Parathyroid adenoma (tissue), 2 donors: Measurements from ENCODE around the gene RAC3.

Source experiments
- H2AFZ ChIP-seq: fragments of 300-600 bp; sonication (generic); one replicate; pipeline ENCODE4 v1.7.0; 2017; ENCODE audit warnings: antibody characterized with exemption, mild to moderate bottlenecking
- H3K27ac ChIP-seq: fragments of 300-600 bp; sonication (generic); one replicate; pipeline ENCODE4 v1.7.0; 2017
- H3K27me3 ChIP-seq: fragments of 300-600 bp; sonication (generic); one replicate; pipeline ENCODE4 v1.7.0; 2017; ENCODE audit warnings: low read length; ENCODE audit not compliant: control insufficient read depth, insufficient read depth
- H3K36me3 ChIP-seq: fragments of 300-600 bp; sonication (generic); one replicate; pipeline ENCODE4 v1.7.0; 2017; ENCODE audit warnings: low read length; ENCODE audit not compliant: control insufficient read depth, insufficient read depth
- H3K4me1 ChIP-seq: fragments of 300-600 bp; sonication (generic); one replicate; pipeline ENCODE4 v1.7.0; 2017; ENCODE audit warnings: control low read depth
- H3K4me2 ChIP-seq: fragments of 300-600 bp; sonication (generic); one replicate; pipeline ENCODE4 v1.7.0; 2017; ENCODE audit warnings: low read length
- H3K4me3 ChIP-seq: fragments of 300-600 bp; sonication (generic); one replicate; pipeline ENCODE4 v1.7.0; 2017; ENCODE audit warnings: low read depth, low read length
- H3K79me2 ChIP-seq: fragments of 300-600 bp; sonication (generic); one replicate; pipeline ENCODE4 v1.7.0; 2017; ENCODE audit warnings: control low read depth
- H3K9ac ChIP-seq: fragments of 300-600 bp; sonication (generic); one replicate; pipeline ENCODE4 v1.7.0; 2017; ENCODE audit warnings: mild to moderate bottlenecking
- H3K9me3 ChIP-seq: fragments of 300-600 bp; sonication (generic); one replicate; pipeline ENCODE4 v1.7.0; 2017; ENCODE audit warnings: low read length; ENCODE audit not compliant: control insufficient read depth
- CTCF ChIP-seq: fragments of 300-600 bp; sonication (generic); IDR thresholded peaks from one replicate; pipeline ENCODE4 v1.7.0; 2017; ENCODE audit warnings: antibody characterized with exemption, mild to moderate bottlenecking
- donor health status: primary hyperparathyroidism.

Gene RAC3

DNA sequence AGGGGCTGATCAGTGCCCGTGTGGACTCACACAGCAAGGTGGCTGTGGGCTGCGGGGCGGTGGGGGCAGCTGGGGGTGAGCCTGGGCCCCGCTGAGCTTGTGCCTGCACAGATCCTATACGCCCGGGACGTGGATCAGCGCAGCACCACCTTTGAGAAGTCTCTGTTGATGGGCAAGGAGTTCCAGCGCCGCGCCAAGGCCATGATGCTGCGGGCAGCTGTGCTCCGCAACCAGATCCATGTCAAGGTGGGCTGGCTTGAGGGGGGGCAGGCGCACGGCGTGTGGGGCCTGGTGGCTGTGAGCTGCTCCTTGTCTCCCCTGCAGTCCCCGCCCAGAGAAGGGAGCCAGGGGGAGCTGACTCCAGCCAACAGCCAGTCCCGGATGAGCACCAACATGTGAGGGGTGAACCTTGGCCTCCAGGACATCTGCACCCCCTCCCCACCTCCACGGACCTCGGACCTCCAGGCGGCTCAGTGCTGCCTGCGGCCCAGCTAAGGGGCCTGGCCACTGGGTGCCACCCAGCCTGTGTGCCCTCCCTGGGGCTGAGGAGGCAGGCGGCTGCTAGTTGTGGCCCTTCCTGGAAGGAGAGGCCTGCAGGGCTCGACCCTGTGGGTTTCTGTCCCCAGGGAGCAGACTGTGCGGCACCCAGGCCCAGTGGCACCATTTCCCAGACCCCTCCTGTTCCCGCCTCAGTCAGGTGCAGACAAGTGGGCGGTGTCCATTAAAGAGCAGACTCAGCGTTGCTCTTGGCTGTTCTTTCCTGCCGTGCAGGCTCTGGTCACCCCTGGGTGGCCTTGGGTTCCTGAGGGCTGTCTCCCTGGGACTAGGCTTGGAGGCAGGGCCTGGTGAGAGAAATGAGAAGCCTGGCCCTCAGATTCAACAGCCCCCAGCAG lies 25.5 kb downstream of the RAC3 start:
- no peaks in the 10 kb centered on the region for H3K36me3 ChIP-seq
- no peak overlapping the region for H3K9ac ChIP-seq
- no peak for TF ChIP-seq CTCF
- H3K79me2 ChIP-seq = no peaks in the 10 kb centered on the region
- no peak overlapping the region for H2AFZ ChIP-seq
- H3K27ac ChIP-seq = no peak overlapping the region
- H3K4me3 ChIP-seq = no peak overlapping the region
- H3K4me1 ChIP-seq = no peaks in the 10 kb centered on the region
- no peaks in the 10 kb centered on the region for H3K9me3 ChIP-seq
- peak overlapping the region; percentile 9 for H3K4me2 ChIP-seq
- no peaks in the 10 kb centered on the region for H3K27me3 ChIP-seq

- Histone ChIP-seq H3K36me3 (no peaks in the 10 kb centered on the region), H3K27ac (no peak overlapping the region), H3K4me2 (no peak overlapping the region), H3K27me3 (no peaks in the 10 kb centered on the region), H3K79me2 (no peaks in the 10 kb centered on the region), H3K9me3 (no peaks in the 10 kb centered on the region), H3K4me3 (no peak overlapping the region), H2AFZ (no peak overlapping the region), H3K9ac (no peak overlapping the region), H3K4me1 (no peaks in the 10 kb centered on the region)
- TF ChIP-seq CTCF = no peak
These were observed 26.9 kb downstream of the RAC3 start for GRCh38 chr17:82058230-82058854.

- no peak for TF ChIP-seq CTCF
- Histone ChIP-seq H3K79me2 (no peaks in the 10 kb centered on the region), H3K9ac (no peak overlapping the region), H3K36me3 (no peaks in the 10 kb centered on the region), H3K4me1 (no peaks in the 10 kb centered on the region), H2AFZ (no peak overlapping the region), H3K9me3 (no peaks in the 10 kb centered on the region), H3K4me2 (no peak overlapping the region), H3K27ac (no peak overlapping the region), H3K4me3 (no peak overlapping the region), H3K27me3 (no peaks in the 10 kb centered on the region)
These were observed 27.4 kb downstream of the RAC3 start for GRCh38 chr17:82058855-82059249.

DNA sequence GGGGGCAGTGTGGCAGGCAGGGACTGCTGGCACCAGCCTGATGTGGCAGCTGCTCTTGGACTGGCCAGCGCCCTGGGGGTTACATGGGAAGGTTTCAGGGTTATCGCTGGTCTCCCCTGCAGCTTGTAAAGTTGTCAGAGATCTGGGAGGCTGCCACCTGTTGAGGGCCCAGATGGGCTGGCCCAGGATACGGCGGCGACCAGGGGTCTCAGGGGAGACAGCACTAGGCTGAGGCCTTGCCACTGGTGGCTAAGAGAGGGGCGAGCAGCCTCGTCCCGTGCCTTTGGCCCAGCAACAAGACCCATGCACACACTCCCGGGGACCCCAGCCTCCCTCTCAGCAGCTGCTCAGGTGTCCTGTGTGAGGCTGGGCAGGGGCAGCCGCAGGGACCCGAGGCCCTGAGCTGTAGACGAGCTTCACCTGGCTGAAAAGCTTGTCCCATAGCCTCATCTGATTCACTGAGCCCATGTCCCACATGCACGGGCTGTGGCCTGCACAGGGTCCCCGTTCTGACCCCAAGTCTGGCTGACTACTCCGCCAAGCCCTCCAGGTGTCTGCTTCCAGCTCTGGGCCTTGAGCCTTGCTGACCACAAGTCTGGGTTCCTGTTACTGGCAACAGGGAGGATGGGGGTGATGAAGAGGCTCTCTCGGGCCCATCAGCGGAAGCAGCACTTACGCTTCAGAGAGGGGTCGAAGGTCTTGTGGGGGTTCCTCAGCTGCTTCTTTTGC lies 28.0 kb downstream of the RAC3 start:
- no peak for TF ChIP-seq CTCF
- Histone ChIP-seq H3K27ac (no peak overlapping the region), H2AFZ (no peak overlapping the region)

More for the DNA sequence above, 28.0 kb downstream of the RAC3 start:
- Histone ChIP-seq H3K9me3 (no peaks in the 10 kb centered on the region), H3K79me2 (no peaks in the 10 kb centered on the region), H3K4me1 (peaks cover 2% of the 10 kb centered on the region), H3K27me3 (no peaks in the 10 kb centered on the region), H3K4me3 (no peak overlapping the region), H3K9ac (no peak overlapping the region), H3K4me2 (no peak overlapping the region), H3K36me3 (no peaks in the 10 kb centered on the region)
